Lower leg skin (tissue), 3 donors: ENCODE results near the gene CNOT1.

Source experiments
- CTCF ChIP-seq, 3 donors: fragments of 450-650 bp; IDR thresholded peaks; one replicate each; pipeline ENCODE4 v1.5.1; 2016; ENCODE audit warnings: antibody characterized with exemption in 3 of 3, mild to moderate bottlenecking in 3 of 3, moderate library complexity in 2 of 3
- POLR2A ChIP-seq, 2 donors: fragments of 450-650 bp; IDR thresholded peaks; one replicate each; pipeline ENCODE4 v1.6.1; 2016 to 2017; ENCODE audit warnings: antibody characterized with exemption in 2 of 2, mild to moderate bottlenecking in 1 of 2, moderate library complexity in 1 of 2

GRCh38 chr16:58513874-58514273 is 115.8 kb downstream of the CNOT1 start:
- TF ChIP-seq CTCF (IDR thresholded peaks at IDR 0.05) (no peak), POLR2A (IDR thresholded peaks at IDR 0.05) (no peak)
